Stomach (tissue), 4 donors: ENCODE data around the gene CCNI.

ENCODE experiments used
- POLR2AphosphoS5 ChIP-seq, 3 donors: sonication (generic); formaldehyde crosslinking; IDR thresholded peaks; one replicate each; pipeline ENCODE4 v1.6.1; 2016; ENCODE audit warnings: antibody characterized with exemption in 3 of 3
- TF ChIP-seq, protein P1 (sequence below), 7 experiments: fragments of 450-650 bp in 4 of 7; fragments of 200-600 bp in 3 of 7; sonication (generic) in 3 of 7; IDR thresholded peaks; one replicate each; pipeline ENCODE4 v1.5.1; 2016 to 2019; ENCODE audit warnings: antibody characterized with exemption in 7 of 7, control low read depth in 2 of 7, mild to moderate bottlenecking in 1 of 7

DNA sequence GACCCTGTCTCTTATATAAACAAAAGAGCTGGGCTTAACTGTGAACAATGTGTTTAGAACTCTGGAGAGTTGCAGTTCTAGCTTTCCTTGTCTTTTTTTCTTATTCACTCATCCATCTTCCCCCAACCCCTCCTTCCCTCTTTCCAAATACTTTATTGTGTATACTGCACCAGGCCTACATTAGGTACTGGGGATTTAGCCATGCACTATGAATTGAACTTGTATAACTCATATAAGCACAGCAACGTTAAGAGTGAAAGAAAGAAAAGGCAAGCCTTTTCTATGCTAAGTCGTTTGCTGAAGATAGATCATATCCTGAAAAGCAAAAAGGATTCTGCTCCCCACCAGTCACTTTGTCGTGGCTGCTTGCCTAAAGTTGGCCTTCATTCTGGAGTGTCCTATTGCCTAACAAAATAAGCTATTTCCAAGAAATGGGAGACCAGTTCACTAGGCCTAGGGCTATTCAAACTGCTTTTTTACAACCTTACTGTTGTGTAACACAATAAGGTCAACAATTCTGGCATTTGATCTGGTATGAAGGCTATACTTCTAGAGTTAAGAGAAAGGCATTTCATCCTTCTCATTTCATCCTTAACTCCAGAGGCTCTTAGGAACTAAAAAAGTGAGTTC lies 32.2 kb downstream of the CCNI start:
- TF ChIP-seq, protein P1, sequence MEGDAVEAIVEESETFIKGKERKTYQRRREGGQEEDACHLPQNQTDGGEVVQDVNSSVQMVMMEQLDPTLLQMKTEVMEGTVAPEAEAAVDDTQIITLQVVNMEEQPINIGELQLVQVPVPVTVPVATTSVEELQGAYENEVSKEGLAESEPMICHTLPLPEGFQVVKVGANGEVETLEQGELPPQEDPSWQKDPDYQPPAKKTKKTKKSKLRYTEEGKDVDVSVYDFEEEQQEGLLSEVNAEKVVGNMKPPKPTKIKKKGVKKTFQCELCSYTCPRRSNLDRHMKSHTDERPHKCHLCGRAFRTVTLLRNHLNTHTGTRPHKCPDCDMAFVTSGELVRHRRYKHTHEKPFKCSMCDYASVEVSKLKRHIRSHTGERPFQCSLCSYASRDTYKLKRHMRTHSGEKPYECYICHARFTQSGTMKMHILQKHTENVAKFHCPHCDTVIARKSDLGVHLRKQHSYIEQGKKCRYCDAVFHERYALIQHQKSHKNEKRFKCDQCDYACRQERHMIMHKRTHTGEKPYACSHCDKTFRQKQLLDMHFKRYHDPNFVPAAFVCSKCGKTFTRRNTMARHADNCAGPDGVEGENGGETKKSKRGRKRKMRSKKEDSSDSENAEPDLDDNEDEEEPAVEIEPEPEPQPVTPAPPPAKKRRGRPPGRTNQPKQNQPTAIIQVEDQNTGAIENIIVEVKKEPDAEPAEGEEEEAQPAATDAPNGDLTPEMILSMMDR (IDR thresholded peaks at IDR 0.05), result no peak
- TF ChIP-seq POLR2AphosphoS5 (IDR thresholded peaks at IDR 0.05), result no peak
